ENCODE measurements around the gene CDC6. TPM values are rescaled to one million over a fixed set of nuclear protein-coding genes. Genes with fewer than 3 reads are reported as not detected.
A peak's percentile ranks its signal among the peaks of the same experiment; 100 is the strongest.

The CDC6 gene
- total RNA-seq, 4 donors from 2014 or later, result 0.88 to 11.3 TPM; not detected in 2

DNA sequence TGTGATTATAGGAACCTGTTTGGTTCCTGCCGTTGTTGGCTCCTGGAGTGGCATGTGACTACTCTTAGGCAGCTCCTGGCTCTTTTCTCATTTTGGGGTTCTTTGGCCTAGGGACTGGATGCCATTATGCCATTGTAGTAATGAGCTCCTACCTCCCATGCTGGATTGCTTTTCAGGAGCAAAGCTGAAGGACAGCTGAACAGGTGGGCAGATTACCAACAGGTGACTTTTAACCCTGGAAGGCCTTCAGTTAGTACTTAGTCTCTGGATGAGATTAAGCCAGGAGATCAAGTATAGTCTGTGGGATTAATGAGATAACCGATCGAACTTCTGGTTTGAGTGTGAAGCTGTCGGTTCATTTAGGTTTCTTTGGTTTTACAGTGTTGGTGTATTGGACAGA is 43.4 kb upstream of the CDC6 start:
- intact Hi-C loops (cut with DNase I; ENCODE audit: low total_unique reads), result no loop called here
- no peaks in the 10 kb centered on the region for H3K27me3 ChIP-seq
- H3K27ac ChIP-seq, result no peak overlapping the region
- no peak for TF ChIP-seq POLR2A (IDR thresholded peaks at IDR 0.05)
- TF ChIP-seq, protein P1, sequence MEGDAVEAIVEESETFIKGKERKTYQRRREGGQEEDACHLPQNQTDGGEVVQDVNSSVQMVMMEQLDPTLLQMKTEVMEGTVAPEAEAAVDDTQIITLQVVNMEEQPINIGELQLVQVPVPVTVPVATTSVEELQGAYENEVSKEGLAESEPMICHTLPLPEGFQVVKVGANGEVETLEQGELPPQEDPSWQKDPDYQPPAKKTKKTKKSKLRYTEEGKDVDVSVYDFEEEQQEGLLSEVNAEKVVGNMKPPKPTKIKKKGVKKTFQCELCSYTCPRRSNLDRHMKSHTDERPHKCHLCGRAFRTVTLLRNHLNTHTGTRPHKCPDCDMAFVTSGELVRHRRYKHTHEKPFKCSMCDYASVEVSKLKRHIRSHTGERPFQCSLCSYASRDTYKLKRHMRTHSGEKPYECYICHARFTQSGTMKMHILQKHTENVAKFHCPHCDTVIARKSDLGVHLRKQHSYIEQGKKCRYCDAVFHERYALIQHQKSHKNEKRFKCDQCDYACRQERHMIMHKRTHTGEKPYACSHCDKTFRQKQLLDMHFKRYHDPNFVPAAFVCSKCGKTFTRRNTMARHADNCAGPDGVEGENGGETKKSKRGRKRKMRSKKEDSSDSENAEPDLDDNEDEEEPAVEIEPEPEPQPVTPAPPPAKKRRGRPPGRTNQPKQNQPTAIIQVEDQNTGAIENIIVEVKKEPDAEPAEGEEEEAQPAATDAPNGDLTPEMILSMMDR (IDR thresholded peaks at IDR 0.05), result no peak
- no peak for DNase-seq
- no peak overlapping the region for H3K4me3 ChIP-seq
- no peaks in the 10 kb centered on the region for H3K36me3 ChIP-seq
- H3K4me1 ChIP-seq, result peaks cover 0 to 10% of the 10 kb centered on the region in 2 donors
- H3K9me3 ChIP-seq, result no peaks in the 10 kb centered on the region

GRCh38 chr17:40247926-40248495 is 39.7 kb upstream of the CDC6 start:
- no peaks in the 10 kb centered on the region for H3K9me3 ChIP-seq
- H3K27ac ChIP-seq, result peak overlapping the region; percentile 25 to 36
- no peaks in the 10 kb centered on the region for H3K36me3 ChIP-seq
- no peaks in the 10 kb centered on the region for H3K27me3 ChIP-seq
- H3K4me1 ChIP-seq, result peaks cover 6 to 19% of the 10 kb centered on the region in 2 donors
- TF ChIP-seq, protein P1 (IDR thresholded peaks at IDR 0.05), result no peak
- TF ChIP-seq POLR2A (IDR thresholded peaks at IDR 0.05), result no peak
- intact Hi-C loops (cut with DNase I; ENCODE audit: low total_unique reads), result no loop called here
- H3K4me3 ChIP-seq, result no peak overlapping the region
- peak in 1 of 2 donors; percentile 20 for DNase-seq

- intact Hi-C loops (cut with DNase I; ENCODE audit: low total_unique reads), result no loop called here
- no peaks in the 10 kb centered on the region for H3K36me3 ChIP-seq
- H3K4me3 ChIP-seq, result no peak overlapping the region
- TF ChIP-seq, protein P1 (IDR thresholded peaks at IDR 0.05), result no peak
- TF ChIP-seq POLR2A (IDR thresholded peaks at IDR 0.05), result no peak
- peak overlapping the region; percentile 25 to 36 for H3K27ac ChIP-seq
- peaks cover 6 to 19% of the 10 kb centered on the region in 2 donors for H3K4me1 ChIP-seq
- H3K27me3 ChIP-seq, result no peaks in the 10 kb centered on the region
- H3K9me3 ChIP-seq, result no peaks in the 10 kb centered on the region
- no peak for DNase-seq
These were observed 39.2 kb upstream of the CDC6 start for GRCh38 chr17:40248507-40248906.

DNA sequence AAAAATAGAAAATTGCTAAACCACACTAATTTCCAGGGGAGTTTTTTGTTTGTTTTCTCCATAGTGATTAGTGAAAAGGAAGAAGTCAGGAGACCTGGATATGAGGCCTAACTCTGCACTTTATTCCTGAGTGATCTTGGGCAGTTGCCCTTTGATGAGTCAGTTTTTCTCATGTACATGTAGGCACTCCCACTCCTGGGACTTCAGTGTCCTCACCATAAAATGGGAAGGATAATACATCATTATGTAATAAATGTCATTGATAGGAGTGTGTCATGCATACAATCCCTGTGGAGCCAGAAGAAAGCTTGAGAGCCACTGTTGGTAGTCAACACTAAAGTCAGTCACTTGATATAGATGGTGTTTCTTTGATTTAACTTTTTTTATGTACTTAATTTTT is 36.1 kb upstream of the CDC6 start:
- H3K27me3 ChIP-seq, result no peaks in the 10 kb centered on the region
- intact Hi-C loops (cut with DNase I; ENCODE audit: low total_unique reads), result no loop called here
- no peak for TF ChIP-seq POLR2A (IDR thresholded peaks at IDR 0.05)
- TF ChIP-seq, protein P1 (IDR thresholded peaks at IDR 0.05), result no peak
- no peaks in the 10 kb centered on the region for H3K36me3 ChIP-seq
- no peaks in the 10 kb centered on the region for H3K9me3 ChIP-seq
- peaks cover 6 to 19% of the 10 kb centered on the region in 2 donors for H3K4me1 ChIP-seq
- H3K27ac ChIP-seq, result peak overlapping the region; percentile 69 to 79
- peak; percentile 54 to 87 for DNase-seq
- H3K4me3 ChIP-seq, result no peak overlapping the region

GRCh38 chr17:40253565-40253964 is 34.1 kb upstream of the CDC6 start:
- H3K27me3 ChIP-seq, result no peaks in the 10 kb centered on the region
- no peaks in the 10 kb centered on the region for H3K9me3 ChIP-seq
- no peak for DNase-seq
- H3K4me3 ChIP-seq, result no peak overlapping the region
- intact Hi-C loops (cut with DNase I; ENCODE audit: low total_unique reads), result no loop called here
- H3K27ac ChIP-seq, result no peak overlapping the region
- no peak for TF ChIP-seq POLR2A (IDR thresholded peaks at IDR 0.05)
- TF ChIP-seq, protein P1 (IDR thresholded peaks at IDR 0.05), result no peak
- H3K4me1 ChIP-seq, result peaks cover 6 to 14% of the 10 kb centered on the region in 2 donors
- no peaks in the 10 kb centered on the region for H3K36me3 ChIP-seq
